Kidney (tissue), 14 donors: ENCODE results near the gene DLG4. TPM values are rescaled to one million over a fixed set of nuclear protein-coding genes. Genes with fewer than 3 reads are reported as not detected.

Source experiments
- DNase-seq, 5 donors: peaks; one replicate each; pipeline ENCODE4 v3.0.0-alpha.2; 2013 to 2020
- FAIRE-seq: peaks from 2 replicates; lab custom pipeline; 2012; peaks lifted over from hg19 to GRCh38; lab: Jason Lieb, UNC
- H3K27ac ChIP-seq, 2 donors: one replicate each; pipeline ENCODE4 v1.7.0; 2013; ENCODE audit warnings: low read depth in 2 of 2, low read length in 2 of 2, inconsistent platforms in 1 of 2
- H3K27me3 ChIP-seq: one replicate; pipeline ENCODE4 v1.7.1; 2013; ENCODE audit warnings: low read length, inconsistent platforms; ENCODE audit not compliant: control insufficient read depth, insufficient read depth
- H3K36me3 ChIP-seq, 3 donors: one replicate each; pipeline versions ENCODE4 v1.7.0 to v1.7.1; 2013; ENCODE audit warnings: low read length in 3 of 3, control low read depth in 1 of 3, inconsistent platforms in 1 of 3; ENCODE audit not compliant: insufficient read depth in 3 of 3, control insufficient read depth in 2 of 3
- H3K4me1 ChIP-seq, 3 donors: one replicate each; pipeline versions ENCODE4 v1.7.0 to v1.7.1; 2013; ENCODE audit warnings: low read length in 3 of 3, inconsistent platforms in 1 of 3, low read depth in 1 of 3; ENCODE audit not compliant: control insufficient read depth in 2 of 3, insufficient read depth in 2 of 3
- H3K4me3 ChIP-seq, 3 donors: one replicate each; pipeline versions ENCODE4 v1.7.0 to v1.8.1; 2013; ENCODE audit warnings: low read length in 3 of 3, control low read depth in 1 of 3, inconsistent platforms in 1 of 3
- H3K9ac ChIP-seq, 3 donors: one replicate each; pipeline versions ENCODE4 v1.7.0 to v1.7.1; 2013; ENCODE audit warnings: low read length in 3 of 3, control low read depth in 1 of 3, inconsistent platforms in 1 of 3
- H3K9me3 ChIP-seq, 3 donors: one replicate each; pipeline versions ENCODE4 v1.7.0 to v1.7.1; 2013; ENCODE audit warnings: low read length in 3 of 3, control low read depth in 1 of 3, inconsistent platforms in 1 of 3; ENCODE audit not compliant: control insufficient read depth in 2 of 3, insufficient read depth in 1 of 3
- intact Hi-C: fragments of 100-400 bp; cut with DNase I; formaldehyde crosslinking; loops from one replicate; pipeline ENCODE4 v1.11.1; 2022
- polyA plus RNA-seq: library from polyadenylated mRNA; stranded (reverse); fragments of 350-450 nt; fragmentation: Illumina TruSeq; extraction: RNeasy Lipid Tissue Mini Kit (QIAGEN cat#74804); gene quantifications from one replicate; pipeline ENCODE4 v1.2.3, GENCODE V29; 2014; ENCODE audit warnings: low read depth, low replicate concordance; ENCODE audit not compliant: insufficient read depth
- total RNA-seq: library from RNA; stranded (reverse); fragmentation: NEBNext Ultra II Directional; extraction: Animal tissue kit (Norgen Biotek cat#: 25700); gene quantifications from one replicate; pipeline ENCODE4 v1.2.1, GENCODE V29; 2021
- TF ChIP-seq, protein P1 (sequence below): IDR thresholded peaks from 3 replicates; pipeline ENCODE4 v1.5.1; 2012; ENCODE audit warnings: mild to moderate bottlenecking, moderate library complexity, borderline replicate concordance; ENCODE audit not compliant: insufficient read depth; ENCODE audit errors: extremely low read depth
- donor health status: control.
- donor health status: control.
- donor health status: control.
- donor health status: control.
- donor health status: control.
- donor health status: DM: yes; HTN: yes; CAD: no.
- donor health status: Normal renal cell carcinoma (clear cell type).

The DLG4 gene
- total and polyA plus RNA-seq, 2 donors from 2014 or later: 6.6 to 18.9 TPM

DNA sequence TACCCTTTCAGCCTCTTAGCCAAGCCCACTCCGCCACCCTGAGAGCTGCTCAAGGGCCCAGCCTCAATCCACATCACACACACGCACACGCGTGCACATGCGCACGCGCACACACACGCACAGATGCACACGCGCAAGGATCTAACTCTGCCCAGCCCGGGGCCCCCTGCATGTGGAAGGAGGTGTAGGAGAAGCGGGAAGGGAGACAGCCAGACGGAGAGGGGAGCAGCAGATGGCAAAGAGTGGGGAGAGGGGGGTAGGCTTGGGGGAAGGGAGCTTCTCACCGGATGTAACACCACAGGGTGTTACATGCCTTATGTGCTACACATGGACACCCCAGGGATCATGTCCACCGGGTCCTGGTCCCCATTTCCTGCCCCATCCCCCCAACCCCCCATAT lies 15.3 kb downstream of the DLG4 start:
- Histone ChIP-seq H3K9me3 (no peaks in the 10 kb centered on the region), H3K27me3 (no peaks in the 10 kb centered on the region), H3K9ac (no peak overlapping the region), H3K36me3 (peaks cover 0 to 9% (median 0%) of the 10 kb centered on the region in 3 donors), H3K27ac (no peak overlapping the region), H3K4me3 (peak overlapping the region in 1 of 3 donors; percentile 67), H3K4me1 (no peaks in the 10 kb centered on the region)
- DNase-seq: peak in 1 of 5 donors; percentile 82
- no peak for FAIRE-seq
- intact Hi-C loops: no loop called here
- TF ChIP-seq, protein P1, sequence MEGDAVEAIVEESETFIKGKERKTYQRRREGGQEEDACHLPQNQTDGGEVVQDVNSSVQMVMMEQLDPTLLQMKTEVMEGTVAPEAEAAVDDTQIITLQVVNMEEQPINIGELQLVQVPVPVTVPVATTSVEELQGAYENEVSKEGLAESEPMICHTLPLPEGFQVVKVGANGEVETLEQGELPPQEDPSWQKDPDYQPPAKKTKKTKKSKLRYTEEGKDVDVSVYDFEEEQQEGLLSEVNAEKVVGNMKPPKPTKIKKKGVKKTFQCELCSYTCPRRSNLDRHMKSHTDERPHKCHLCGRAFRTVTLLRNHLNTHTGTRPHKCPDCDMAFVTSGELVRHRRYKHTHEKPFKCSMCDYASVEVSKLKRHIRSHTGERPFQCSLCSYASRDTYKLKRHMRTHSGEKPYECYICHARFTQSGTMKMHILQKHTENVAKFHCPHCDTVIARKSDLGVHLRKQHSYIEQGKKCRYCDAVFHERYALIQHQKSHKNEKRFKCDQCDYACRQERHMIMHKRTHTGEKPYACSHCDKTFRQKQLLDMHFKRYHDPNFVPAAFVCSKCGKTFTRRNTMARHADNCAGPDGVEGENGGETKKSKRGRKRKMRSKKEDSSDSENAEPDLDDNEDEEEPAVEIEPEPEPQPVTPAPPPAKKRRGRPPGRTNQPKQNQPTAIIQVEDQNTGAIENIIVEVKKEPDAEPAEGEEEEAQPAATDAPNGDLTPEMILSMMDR: no peak

DNA sequence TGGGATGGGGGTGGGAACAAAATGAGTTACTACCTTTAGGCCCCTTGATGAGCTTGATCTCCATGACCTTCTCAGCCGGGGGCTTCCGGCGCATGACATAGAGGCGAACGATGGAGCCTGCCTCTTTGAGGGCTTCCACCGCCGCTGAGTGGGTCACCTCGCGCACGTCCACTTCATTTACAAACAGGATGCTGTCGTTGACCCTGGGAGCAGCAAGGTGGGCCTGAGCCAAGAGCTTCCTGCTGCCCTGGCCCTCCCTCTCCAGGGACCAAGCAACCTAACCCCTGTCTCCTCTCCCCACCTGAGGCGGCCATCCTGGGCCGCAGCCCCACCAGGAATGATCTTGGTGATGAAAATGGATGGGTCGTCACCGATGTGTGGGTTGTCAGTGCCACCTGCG lies 16.2 kb downstream of the DLG4 start:
- H3K4me3 ChIP-seq: no peak overlapping the region
- DNase-seq (peak in 1 of 5 donors; percentile 51), FAIRE-seq (no peak)
- TF ChIP-seq, protein P1: no peak
- H3K27me3 ChIP-seq: no peaks in the 10 kb centered on the region
- no peak overlapping the region for H3K9ac ChIP-seq
- H3K27ac ChIP-seq: no peak overlapping the region
- intact Hi-C loops: no loop called here
- no peaks in the 10 kb centered on the region for H3K9me3 ChIP-seq
- H3K36me3 ChIP-seq: peaks cover 0 to 9% (median 0%) of the 10 kb centered on the region in 3 donors
- no peaks in the 10 kb centered on the region for H3K4me1 ChIP-seq

DNA sequence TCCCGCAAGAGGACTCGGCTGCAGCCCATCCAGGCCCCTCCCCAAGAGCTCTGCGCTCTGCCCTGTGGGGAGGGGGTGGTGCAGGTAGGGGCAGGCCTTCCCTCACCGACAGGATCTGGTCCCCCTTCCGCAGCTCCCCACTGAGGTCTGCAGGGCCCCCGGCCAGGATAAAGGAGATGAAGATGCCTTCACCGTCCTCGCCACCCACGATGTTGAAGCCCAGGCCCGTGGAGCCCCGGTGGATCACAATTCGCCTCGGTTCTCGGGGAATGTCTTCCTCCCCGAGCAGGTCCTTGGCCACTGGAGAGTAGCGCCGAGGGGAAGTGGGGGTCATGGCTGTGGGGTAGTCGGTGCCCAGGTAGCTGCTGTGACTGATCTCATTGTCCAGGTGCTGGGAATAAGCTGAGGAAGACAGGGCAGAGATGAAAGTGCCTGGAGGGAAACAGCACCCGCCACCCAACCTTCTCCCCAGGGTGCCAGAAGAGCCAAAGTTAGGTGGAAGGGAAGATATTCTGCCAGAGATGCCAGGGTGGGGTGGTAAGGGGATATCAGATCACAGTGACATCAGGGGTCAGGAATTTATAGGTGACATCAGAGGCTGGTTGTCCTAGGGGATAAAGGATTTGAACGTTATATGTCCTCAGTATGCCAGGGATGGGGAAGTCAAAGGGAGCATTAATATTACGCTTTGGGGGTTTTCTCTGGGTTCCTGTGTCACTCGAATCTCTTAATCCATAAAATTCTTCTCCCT lies 22.8 kb downstream of the DLG4 start:
- FAIRE-seq (no peak), DNase-seq (no peak)
- TF ChIP-seq, protein P1: no peak
- H3K4me3 ChIP-seq: no peak overlapping the region
- intact Hi-C loops: no loop called here
- no peak overlapping the region for H3K27ac ChIP-seq
- H3K27me3 ChIP-seq: no peaks in the 10 kb centered on the region
- no peaks in the 10 kb centered on the region for H3K4me1 ChIP-seq
- H3K9ac ChIP-seq: no peak overlapping the region
- H3K36me3 ChIP-seq: peaks cover 0 to 12% (median 0%) of the 10 kb centered on the region in 3 donors
- H3K9me3 ChIP-seq: no peaks in the 10 kb centered on the region
